Panc1 (cell line): Measurements from ENCODE around the gene OSER1.

Source experiments
- POLR2AphosphoS5 ChIP-seq: IDR thresholded peaks from 2 replicates; pipeline ENCODE4 v1.6.1; 2012; ENCODE audit warnings: mild to moderate bottlenecking, low read depth, low read length, moderate library complexity
- SIN3A ChIP-seq: IDR thresholded peaks from 2 replicates; pipeline ENCODE4 v1.6.1; 2012; ENCODE audit warnings: low read depth, mild to moderate bottlenecking, low read length, moderate library complexity, borderline replicate concordance; ENCODE audit not compliant: insufficient read depth
- TCF7L2 ChIP-seq: IDR thresholded peaks from 2 replicates; pipeline ENCODE4 v1.6.1; 2011; ENCODE audit warnings: mild to moderate bottlenecking, low read depth, low read length, inconsistent platforms
- TF ChIP-seq, protein P1 (sequence below): fragments of 450-650 bp; IDR thresholded peaks from 2 replicates; pipeline ENCODE4 v1.5.1; 2017; ENCODE audit warnings: mild to moderate bottlenecking
- TF ChIP-seq, protein P2 (sequence below), 2 experiments: IDR thresholded peaks; 2 replicates each; pipeline ENCODE4 v1.6.1; 2011 to 2012; ENCODE audit warnings: low read depth in 2 of 2, control low read depth in 1 of 2, low read length in 1 of 2, mild to moderate bottlenecking in 1 of 2, moderate library complexity in 1 of 2; ENCODE audit not compliant: insufficient read depth in 1 of 2

GRCh38 chr20:44255942-44256341, 45.4 kb upstream of the OSER1 start:
- TF ChIP-seq, protein P1, sequence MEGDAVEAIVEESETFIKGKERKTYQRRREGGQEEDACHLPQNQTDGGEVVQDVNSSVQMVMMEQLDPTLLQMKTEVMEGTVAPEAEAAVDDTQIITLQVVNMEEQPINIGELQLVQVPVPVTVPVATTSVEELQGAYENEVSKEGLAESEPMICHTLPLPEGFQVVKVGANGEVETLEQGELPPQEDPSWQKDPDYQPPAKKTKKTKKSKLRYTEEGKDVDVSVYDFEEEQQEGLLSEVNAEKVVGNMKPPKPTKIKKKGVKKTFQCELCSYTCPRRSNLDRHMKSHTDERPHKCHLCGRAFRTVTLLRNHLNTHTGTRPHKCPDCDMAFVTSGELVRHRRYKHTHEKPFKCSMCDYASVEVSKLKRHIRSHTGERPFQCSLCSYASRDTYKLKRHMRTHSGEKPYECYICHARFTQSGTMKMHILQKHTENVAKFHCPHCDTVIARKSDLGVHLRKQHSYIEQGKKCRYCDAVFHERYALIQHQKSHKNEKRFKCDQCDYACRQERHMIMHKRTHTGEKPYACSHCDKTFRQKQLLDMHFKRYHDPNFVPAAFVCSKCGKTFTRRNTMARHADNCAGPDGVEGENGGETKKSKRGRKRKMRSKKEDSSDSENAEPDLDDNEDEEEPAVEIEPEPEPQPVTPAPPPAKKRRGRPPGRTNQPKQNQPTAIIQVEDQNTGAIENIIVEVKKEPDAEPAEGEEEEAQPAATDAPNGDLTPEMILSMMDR: no peak
- no peak for TF ChIP-seq POLR2AphosphoS5
- TF ChIP-seq, protein P2, sequence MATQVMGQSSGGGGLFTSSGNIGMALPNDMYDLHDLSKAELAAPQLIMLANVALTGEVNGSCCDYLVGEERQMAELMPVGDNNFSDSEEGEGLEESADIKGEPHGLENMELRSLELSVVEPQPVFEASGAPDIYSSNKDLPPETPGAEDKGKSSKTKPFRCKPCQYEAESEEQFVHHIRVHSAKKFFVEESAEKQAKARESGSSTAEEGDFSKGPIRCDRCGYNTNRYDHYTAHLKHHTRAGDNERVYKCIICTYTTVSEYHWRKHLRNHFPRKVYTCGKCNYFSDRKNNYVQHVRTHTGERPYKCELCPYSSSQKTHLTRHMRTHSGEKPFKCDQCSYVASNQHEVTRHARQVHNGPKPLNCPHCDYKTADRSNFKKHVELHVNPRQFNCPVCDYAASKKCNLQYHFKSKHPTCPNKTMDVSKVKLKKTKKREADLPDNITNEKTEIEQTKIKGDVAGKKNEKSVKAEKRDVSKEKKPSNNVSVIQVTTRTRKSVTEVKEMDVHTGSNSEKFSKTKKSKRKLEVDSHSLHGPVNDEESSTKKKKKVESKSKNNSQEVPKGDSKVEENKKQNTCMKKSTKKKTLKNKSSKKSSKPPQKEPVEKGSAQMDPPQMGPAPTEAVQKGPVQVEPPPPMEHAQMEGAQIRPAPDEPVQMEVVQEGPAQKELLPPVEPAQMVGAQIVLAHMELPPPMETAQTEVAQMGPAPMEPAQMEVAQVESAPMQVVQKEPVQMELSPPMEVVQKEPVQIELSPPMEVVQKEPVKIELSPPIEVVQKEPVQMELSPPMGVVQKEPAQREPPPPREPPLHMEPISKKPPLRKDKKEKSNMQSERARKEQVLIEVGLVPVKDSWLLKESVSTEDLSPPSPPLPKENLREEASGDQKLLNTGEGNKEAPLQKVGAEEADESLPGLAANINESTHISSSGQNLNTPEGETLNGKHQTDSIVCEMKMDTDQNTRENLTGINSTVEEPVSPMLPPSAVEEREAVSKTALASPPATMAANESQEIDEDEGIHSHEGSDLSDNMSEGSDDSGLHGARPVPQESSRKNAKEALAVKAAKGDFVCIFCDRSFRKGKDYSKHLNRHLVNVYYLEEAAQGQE (IDR thresholded peaks at IDR 0.05; ENCODE audit: insufficient read depth in 1 of 2, low read depth in 2 of 2, low read length in 1 of 2): no peak
- TF ChIP-seq SIN3A: no peak
- TF ChIP-seq TCF7L2: no peak
